Measurements from ENCODE around the gene PABPC4L. TPM values are rescaled to one million over a fixed set of nuclear protein-coding genes. Genes with fewer than 3 reads are reported as not detected.

The PABPC4L gene
- total and polyA plus RNA-seq, 4 donors, result 0.18 to 10.0 (median 0.46) TPM

DNA sequence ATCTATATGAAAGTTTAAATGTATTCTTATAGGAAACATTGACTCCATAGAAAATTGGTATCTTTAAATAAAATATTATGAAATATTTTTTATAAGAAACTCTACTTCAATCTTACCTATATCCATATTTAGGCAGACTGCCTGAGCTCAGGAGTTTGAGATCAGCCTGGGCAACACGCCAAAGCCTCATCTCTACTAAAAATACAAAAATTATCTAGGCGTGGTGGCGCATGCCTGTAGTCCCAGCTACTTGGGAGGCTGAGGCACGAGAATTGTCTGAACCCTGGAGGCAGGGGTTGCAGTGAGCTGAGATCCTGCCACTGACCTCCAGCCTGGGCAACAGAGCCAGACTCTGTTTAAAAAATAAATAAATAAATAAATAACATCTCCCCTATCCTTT is 47.5 kb downstream of the PABPC4L start:
- Histone ChIP-seq H3K9me3 (ENCODE audit: control insufficient read depth in 4 of 4, insufficient read depth in 3 of 4, low read length in 3 of 4) (no peaks in the 10 kb centered on the region), H3K4me1 (ENCODE audit: control insufficient read depth in 5 of 5, insufficient read depth in 5 of 5, low read length in 5 of 5) (no peaks in the 10 kb centered on the region), H3K27ac (ENCODE audit: low read depth in 1 of 2, low read length in 1 of 2) (no peak overlapping the region), H3K9ac (ENCODE audit: insufficient read depth in 1 of 2, low read length in 2 of 2) (no peak overlapping the region), H3K36me3 (ENCODE audit: control insufficient read depth in 4 of 4, insufficient read depth in 4 of 4, low read length in 4 of 4) (no peaks in the 10 kb centered on the region), H3K4me3 (no peak overlapping the region), H3K27me3 (ENCODE audit: control insufficient read depth in 3 of 3, insufficient read depth in 3 of 3, low read length in 2 of 3) (no peaks in the 10 kb centered on the region)
- ATAC-seq (ENCODE audit: insufficient read depth, low FRiP score), result no peak
- TF ChIP-seq, protein P1, sequence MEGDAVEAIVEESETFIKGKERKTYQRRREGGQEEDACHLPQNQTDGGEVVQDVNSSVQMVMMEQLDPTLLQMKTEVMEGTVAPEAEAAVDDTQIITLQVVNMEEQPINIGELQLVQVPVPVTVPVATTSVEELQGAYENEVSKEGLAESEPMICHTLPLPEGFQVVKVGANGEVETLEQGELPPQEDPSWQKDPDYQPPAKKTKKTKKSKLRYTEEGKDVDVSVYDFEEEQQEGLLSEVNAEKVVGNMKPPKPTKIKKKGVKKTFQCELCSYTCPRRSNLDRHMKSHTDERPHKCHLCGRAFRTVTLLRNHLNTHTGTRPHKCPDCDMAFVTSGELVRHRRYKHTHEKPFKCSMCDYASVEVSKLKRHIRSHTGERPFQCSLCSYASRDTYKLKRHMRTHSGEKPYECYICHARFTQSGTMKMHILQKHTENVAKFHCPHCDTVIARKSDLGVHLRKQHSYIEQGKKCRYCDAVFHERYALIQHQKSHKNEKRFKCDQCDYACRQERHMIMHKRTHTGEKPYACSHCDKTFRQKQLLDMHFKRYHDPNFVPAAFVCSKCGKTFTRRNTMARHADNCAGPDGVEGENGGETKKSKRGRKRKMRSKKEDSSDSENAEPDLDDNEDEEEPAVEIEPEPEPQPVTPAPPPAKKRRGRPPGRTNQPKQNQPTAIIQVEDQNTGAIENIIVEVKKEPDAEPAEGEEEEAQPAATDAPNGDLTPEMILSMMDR (IDR thresholded peaks at IDR 0.05; ENCODE audit: control extremely low read depth, extremely low read depth), result no peak
- 82 to 93% methylated on average over 4 of the region's 4 CpGs for WGBS, 2 donors
- DNase-seq, result no peak

GRCh38 chr4:134147941-134148340 is 53.6 kb downstream of the PABPC4L start:
- no peaks in the 10 kb centered on the region for H3K27me3 ChIP-seq (ENCODE audit: control insufficient read depth in 3 of 3, insufficient read depth in 3 of 3, low read length in 2 of 3)
- H3K4me1 ChIP-seq (ENCODE audit: control insufficient read depth in 5 of 5, insufficient read depth in 5 of 5, low read length in 5 of 5), result no peaks in the 10 kb centered on the region

More at GRCh38 chr4:134147941-134148340, 53.6 kb downstream of the PABPC4L start:
- TF ChIP-seq, protein P1 (IDR thresholded peaks at IDR 0.05; ENCODE audit: control extremely low read depth, extremely low read depth), result no peak
- DNase-seq (no peak), ATAC-seq (ENCODE audit: insufficient read depth, low FRiP score) (no peak)
- no peaks in the 10 kb centered on the region for H3K9me3 ChIP-seq (ENCODE audit: control insufficient read depth in 4 of 4, insufficient read depth in 3 of 4, low read length in 3 of 4)
- no peaks in the 10 kb centered on the region for H3K36me3 ChIP-seq (ENCODE audit: control insufficient read depth in 4 of 4, insufficient read depth in 4 of 4, low read length in 4 of 4)
- H3K4me3 ChIP-seq, result no peak overlapping the region
- H3K9ac ChIP-seq (ENCODE audit: insufficient read depth in 1 of 2, low read length in 2 of 2), result no peak overlapping the region
- no peak overlapping the region for H3K27ac ChIP-seq (ENCODE audit: low read depth in 1 of 2, low read length in 1 of 2)

Measured in lung (tissue), 12 donors.